Skeletal muscle cell (primary cell): ENCODE results near the gene ATF7.
"Not testable (repeated sequence)": the region's sequence is repeated elsewhere in the genome, so short reads cannot be mapped to it uniquely, and the experiment has no call there.

ENCODE experiments used
- DNase-seq: peaks from one replicate; pipeline ENCODE4 v3.0.0-alpha.2; 2010; ENCODE audit warnings: low read depth
- H3K4me3 ChIP-seq: 2 replicates; pipeline ENCODE4 v1.5.1; 2011; ENCODE audit warnings: low read depth, mild to moderate bottlenecking, control low read depth, low read length, moderate library complexity

The ATF7 gene

DNA sequence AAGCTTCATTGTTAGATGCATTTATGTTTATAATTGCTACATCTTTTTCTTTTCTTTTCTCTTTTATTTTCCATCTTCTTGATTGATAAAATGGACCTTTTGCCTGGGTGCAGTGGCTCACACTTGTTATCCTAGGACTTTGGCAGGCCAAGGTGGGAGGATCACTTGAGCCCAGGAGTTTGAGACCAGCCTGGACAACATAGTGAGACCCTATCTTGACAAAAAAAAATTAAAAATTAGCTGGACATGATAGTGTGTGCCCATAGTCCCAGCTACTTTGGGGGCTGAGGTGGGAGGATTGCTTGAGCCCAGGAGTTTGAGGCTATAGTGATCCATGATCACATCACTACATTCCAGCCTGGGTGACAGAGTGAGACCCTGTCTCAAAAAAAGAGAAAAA is 9.5 kb upstream of the ATF7 start:
- DNase-seq, H3K4me3 ChIP-seq: not testable (repeated sequence)

DNA sequence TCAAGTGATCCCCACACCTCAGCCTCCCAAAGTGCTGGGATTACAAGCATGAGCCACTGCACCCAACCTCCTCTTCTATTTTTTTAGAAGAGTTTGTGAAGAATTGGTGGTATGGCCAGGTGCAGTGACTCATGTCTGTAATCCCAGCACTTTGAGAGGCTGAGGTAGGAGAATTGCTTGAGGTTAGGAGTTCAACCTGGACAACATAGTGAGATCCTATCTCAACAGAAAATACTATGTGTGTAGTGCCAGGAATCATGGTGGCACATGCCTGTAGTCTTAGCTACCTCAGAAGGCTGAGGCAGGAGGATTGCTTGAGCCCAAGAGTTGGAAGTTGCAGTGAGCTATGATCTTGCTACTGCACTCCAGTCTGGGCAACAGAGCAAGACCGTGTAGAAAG is 5.5 kb upstream of the ATF7 start:
- DNase-seq, result no peak
- no peak overlapping the region for H3K4me3 ChIP-seq

DNA sequence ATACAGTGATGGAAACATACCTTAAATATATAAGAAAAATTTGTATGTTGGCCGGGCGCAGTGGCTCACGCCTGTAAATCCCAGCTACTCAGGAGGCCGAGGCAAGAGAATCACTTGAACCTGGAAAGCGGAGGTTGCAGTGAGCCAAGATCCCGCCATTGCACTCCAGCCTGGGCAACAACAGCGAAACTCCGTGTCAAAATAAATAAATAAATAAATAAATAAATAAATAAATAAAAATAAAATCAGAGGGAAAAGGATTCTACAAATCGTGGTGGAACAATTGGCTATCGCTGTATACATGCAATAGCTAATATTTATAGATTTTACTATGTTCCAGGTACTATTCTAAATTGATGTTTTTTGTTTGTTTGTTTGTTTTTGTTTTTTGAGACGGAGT is 1.7 kb upstream of the ATF7 start:
- DNase-seq, result no peak
- no peak overlapping the region for H3K4me3 ChIP-seq

DNA sequence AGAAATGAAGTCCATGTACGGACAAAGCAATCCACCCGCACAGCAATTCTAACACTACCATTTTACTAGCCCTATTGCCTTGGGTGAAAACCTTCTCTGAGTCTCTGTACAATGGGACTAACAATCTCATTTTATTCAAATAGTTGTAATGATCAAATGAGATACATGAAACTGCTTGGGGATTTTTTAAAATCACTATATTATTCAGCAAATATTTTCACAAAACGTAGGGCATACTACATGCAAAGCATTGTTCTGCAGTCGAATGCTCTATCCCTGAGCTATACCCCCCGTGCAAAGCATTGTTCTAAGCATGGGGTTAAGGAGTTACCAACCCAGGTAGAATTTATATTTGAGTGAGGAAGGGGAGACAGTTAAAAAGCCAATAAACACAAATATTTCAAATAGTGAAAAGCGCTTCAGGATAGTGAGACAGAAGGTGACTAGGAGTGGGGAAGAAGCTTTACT is 554 bp upstream of the ATF7 start:
- peak overlapping the region; percentile 84 for H3K4me3 ChIP-seq
- DNase-seq, result no peak

DNA sequence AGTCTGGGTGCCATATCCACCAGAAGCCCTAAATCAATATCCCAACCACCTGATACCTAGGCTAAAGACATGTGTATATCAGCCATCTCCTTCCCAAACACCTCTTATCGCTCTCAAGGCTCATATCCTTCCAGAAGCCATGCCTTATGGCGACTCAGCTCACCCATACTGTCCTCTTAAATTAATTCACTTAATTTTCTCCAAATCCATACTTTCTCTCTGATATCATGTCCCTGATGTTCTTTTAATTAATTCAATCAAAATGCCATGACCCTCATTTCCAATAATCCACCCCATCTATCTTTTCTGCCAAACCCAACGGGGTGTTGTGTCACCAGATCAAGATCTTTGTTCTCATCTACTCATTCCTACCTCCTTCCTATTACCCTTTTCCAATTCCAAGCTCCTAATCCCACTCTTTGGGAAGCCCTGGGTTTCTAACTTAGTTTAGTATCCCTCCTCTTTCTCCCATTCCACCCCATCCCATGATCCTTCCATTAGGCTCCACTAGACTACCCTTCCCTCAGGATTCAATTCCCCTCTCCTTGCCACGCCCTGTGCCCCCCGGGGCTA is 723 bp downstream of the ATF7 start:
- H3K4me3 ChIP-seq, result peak overlapping the region; percentile 84
- no peak for DNase-seq

DNA sequence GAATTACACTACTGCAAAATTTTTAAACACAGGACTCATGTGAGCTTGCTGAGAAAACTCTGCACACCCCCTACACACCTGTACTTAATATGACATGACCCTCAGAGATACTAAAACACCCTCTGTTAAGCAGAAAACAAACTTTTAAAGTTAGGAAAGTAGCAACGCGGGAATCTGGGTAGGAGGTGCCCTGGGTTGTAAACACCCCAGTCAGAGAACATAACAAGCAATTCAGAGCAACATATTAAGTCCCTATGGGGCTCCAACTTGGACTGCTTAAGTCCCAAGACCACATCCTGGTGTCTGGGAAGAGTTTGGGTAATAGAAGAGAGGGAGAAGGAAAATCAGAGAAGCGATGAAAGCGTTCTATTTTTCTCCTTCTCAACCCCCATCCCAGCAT is 1.2 kb downstream of the ATF7 start:
- no peak for DNase-seq
- H3K4me3 ChIP-seq, result peak overlapping the region; percentile 84

DNA sequence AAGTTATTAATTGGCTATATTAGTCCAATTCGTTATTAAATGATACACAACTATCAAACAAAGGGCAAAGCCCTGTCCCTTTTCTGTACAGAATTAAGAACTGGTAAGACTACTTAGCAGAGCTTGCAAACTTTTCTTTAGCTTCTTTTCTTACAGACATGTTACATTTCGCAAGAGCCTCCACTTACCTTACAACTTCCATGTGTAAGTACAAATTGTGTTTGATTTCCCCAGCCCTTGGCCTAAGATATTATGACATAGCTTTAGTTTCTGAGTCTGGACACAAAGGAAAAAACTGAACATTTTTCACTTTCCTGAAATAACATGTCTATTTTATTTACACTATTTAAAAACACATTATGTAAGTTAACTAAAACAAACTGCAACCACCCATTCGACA is 1.7 kb downstream of the ATF7 start:
- peak overlapping the region; percentile 84 for H3K4me3 ChIP-seq
- no peak for DNase-seq

DNA sequence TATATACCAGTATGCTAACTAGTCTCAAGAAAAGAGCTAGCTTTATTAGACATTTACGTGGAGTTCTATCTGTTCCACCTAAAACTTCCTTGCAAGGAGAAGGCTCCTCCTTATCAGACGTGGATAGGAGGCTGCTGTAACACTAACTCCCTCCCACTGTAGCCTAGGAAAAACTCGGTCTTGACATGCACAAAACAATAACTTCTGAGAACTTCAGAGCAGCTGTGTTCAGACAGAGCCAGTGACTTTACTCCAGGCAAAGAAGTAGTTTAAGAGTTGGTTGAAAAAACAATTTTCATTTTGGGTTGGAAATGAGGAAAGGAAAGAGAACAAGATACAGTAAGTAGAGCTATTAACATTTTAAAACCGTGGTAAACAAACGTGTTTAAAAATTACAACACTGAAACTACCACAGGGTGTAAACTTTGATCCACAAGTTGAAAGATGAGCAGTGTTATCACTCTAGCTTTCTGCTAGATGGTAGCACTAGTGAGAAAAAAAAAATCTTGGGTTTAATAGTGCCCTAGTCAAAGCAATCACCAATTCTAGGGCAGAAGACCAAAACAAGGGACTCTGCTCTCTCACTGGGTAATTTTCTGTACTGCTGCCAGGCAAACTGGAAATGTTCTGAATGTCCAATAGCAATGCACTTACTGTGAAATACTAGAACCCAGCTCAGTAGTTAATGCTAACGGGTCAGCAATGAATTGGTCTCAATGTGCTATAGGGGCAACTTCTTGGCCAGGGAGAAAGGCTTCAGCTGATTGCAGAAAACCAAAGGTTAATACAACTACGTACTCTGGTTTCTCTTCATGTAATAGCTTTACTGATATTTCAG is 2.4 kb downstream of the ATF7 start:
- peak overlapping the region; percentile 84 for H3K4me3 ChIP-seq
- peak; percentile 39 for DNase-seq

DNA sequence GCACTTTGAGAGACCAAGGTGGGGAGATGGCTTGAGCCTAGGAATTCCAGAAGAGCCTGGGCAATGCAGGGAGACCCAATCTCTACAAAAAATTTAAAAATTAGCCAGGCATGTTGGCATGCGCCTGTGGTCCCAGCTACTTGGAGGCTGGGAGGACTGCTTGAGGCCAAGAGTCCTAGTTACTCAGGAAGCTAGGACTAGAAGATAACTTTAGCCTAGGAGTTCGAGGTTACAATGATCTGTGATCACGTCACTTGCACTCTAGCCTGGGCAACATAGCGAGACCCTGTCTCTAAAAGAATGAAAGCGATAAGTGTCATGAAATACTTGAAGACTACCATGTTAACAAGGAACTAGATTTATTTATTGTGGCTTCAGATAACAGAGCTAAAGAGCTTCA is 3.5 kb downstream of the ATF7 start:
- no peak overlapping the region for H3K4me3 ChIP-seq

DNA sequence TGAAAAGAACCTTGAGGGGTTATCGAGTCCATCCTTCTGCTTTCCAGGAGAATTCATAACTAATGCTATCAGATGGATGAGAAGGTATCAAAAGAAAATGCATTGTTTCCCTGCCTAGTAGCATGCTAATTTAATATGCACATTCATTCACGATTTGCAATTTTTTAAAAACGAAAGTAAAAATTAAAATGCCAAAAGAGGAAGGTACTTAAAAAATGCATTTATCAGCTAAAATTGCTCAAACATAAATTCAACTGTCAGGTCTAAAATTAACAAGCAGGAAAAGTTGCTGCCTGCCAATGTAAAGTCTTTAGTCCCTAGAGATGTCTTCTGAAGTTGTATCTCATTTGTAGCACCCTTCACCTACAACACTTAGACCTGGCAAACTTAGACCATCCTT is 7.9 kb downstream of the ATF7 start:
- DNase-seq, result no peak
- no peak overlapping the region for H3K4me3 ChIP-seq

More for the DNA sequence above, 3.5 kb downstream of the ATF7 start:
- DNase-seq, result no peak

DNA sequence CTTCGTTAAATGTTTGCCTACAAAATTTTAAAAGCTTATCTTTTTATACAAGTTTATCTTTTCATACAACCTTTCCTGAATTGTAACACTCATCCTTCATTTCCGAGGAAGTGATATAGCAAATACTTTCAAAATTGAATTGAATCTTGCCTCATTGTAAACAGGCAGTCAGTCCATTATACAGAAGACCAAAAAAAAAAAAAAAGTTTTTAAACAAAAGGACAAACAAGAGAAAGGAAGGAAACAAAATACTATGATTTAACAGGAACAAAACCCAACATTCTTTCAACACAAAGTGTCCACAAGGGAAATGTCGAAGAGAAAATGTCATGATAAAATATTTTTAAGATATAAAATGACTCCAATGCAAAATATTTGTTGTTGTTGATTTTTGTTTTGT is 8.5 kb downstream of the ATF7 start:
- DNase-seq, result no peak
- no peak overlapping the region for H3K4me3 ChIP-seq

DNA sequence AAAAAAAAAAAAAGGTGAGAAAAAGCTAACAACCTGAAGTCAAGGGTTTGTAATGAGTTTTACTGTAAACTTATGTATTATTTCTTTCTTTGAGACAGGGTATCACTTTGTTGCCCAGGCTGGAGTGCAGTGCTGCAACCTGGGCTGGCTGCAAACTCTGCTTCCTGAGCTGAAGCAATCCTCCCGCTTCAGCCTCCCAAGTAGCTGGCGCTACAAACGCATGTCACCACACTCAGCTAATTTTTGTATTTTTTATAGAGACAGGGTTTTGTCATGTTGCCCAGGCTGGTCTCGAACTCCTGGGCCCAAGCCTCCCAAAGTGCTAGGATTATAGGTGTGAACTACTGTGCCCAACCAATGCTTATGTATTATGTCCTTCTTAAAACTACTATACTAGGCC is 9.2 kb downstream of the ATF7 start:
- no peak for DNase-seq
- H3K4me3 ChIP-seq, result no peak overlapping the region

DNA sequence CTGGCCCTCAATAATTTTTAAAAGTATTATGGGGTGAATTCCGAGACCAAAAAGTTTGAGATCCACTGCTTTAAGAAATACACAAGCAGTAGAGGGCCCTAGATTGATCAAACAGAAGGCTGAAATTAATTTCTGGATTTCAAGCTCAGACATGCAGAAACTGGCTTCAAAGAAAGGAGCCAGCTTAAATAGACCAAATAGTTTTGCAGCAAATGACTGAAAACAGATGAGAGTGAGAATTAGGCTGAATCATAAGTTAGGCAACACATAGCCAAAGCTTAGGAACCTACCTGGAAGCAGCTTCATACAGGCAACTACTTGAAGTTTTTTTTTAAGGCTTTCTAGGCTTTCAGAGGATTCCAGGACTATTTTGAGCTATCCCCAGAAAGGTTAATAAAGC is 12.4 kb downstream of the ATF7 start:
- no peak overlapping the region for H3K4me3 ChIP-seq
- DNase-seq, result no peak

DNA sequence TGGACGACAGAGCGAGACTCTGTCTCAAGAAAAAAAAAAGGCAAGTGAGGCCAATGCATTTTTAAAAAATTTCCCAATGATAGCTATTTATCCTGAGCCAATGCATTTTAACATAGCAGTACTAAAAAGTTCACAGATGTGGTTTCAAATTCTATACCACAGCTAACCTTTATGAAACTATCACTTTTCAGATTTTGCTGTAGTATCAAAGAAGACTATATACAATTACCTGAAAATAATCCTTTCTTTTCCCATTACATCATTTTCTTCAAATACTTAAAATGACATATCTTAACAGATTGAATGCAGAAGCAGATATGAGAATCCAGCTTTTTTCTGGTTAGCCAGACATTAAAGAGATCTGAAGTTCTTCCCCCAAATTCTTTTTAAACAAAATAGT is 13.2 kb downstream of the ATF7 start:
- no peak for DNase-seq
- H3K4me3 ChIP-seq, result no peak overlapping the region

DNA sequence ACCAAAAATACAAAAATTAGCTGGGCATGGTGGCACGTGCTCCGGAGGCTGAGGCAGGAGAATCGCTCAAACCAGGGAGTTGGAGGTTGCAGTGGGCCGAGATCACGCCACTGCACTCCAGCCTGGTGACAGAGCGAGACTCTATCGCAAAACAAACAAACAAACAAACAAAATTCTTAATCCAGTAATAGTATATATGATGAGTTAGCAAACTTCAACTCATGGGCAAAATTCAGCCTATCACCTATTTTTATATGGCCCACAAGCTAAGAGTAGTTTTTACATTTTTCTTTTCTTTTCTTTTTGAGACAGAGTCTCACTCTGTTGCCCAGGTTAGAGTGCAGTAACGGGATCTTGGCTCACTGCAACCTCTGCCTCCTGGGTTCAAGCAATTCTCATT is 14.9 kb downstream of the ATF7 start:
- H3K4me3 ChIP-seq, result no peak overlapping the region
- DNase-seq, result no peak

DNA sequence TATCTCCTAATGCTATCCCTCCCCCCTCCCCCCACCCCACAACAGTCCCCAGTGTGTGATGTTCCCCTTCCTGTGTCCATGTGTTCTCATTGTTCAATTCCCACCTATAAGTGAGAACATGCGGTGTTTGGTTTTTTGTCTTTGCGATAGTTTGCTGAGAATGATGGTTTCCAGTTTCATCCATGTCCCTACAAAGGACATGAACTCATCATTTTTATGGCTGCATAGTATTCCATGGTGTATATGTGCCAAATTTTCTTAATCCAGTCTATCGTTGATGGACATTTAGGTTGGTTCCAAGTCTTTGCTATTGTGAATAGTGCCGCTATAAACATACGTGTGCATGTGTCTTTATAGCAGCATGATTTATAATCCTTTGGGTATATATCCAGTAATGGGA is 19.5 kb downstream of the ATF7 start:
- not testable (repeated sequence) for DNase-seq, H3K4me3 ChIP-seq

DNA sequence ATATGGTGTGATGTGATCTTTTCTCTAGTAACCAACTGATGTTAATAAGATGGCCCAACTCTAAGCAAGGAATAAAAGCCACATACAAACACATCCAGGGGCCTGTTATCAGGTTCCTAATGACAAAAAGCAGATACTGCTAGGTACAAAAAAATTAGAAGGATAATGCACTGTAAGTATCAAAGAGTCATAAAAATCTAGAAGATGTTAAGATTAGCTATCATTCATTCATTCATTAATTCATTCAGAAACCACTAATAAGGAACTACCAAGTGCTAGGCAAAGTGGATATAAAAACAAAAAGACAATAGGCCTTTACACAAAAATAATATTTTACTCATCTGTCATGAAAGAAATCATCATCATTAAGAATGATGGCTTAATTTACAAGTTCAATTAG is 21.6 kb downstream of the ATF7 start:
- DNase-seq, result no peak
- no peak overlapping the region for H3K4me3 ChIP-seq

DNA sequence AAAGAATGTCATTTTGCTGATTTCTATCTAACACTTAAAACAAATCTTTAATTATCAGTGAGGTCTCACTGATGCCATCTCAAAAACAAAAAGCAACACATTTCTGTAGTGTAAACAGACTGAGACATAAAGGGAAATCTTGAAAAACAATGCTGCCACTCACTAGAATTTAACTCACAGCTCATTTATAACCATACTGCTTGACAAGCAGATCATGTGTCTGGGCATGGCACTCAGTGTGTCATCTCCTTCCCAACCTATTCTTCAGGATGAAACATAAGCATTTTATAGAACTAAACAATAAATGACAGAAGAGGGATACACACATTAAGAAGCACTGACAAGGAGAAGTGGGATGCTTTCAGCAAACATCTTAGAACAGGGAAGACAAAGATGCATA is 22.4 kb downstream of the ATF7 start:
- no peak for DNase-seq
- no peak overlapping the region for H3K4me3 ChIP-seq

DNA sequence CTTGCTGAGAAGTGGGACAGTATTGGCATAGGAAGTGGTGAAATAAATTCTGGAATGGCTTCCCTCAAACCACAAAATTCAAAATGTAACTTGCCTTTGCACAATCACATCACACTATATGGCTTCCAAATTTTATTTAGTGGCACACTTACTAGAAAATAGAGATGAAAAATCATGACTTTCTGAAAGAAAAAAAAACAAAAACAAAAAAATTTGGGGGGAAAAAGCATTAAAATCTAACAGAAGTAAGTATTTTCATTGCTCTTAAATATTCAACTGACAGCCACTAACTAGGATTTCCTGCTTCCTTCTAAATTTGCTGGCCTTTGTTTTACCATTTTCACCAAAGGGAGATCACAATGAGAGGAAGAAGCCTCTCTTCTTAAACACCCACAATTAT is 23.0 kb downstream of the ATF7 start:
- no peak overlapping the region for H3K4me3 ChIP-seq
- DNase-seq, result no peak

DNA sequence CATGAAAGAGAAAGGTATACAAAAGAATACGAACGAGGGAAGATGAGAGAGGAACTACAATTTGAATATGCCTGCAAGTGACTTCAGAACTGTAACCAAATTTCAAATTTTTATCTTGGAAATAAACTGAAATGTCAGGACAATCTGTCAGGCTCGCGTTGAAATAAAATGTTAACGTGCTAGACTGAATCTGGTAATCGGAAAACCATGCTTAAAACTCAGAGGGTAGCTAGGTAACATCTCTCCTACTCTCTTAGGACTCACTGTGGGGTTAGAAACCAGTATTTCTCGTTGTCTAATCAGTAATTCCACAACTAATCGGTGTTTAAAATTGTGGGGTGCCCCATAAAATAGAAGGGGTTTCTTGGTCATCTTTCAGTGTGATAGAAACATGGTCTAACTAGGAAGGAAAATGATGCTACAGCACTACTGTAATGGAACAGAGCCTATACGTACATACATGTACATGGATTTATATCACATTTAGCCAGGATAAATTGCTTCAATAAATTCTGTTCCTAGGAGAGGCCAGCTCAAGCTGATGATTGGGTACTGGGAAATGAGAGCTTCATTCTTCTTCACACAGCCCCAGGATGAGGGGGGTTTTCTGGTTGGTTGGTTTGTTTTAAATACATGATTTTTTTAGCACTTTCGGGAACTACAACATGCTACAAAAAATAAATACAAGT is 23.9 kb downstream of the ATF7 start:
- H3K4me3 ChIP-seq, result no peak overlapping the region
- no peak for DNase-seq
